GM21717 (cell line): ENCODE measurements around the gene PLXNA4.

ENCODE experiments used
- ATAC-seq: cut with Tn5 transposase; IDR thresholded peaks from one replicate; pipeline ENCODE4 v1.9.1; 2021; ENCODE audit warnings: mild to moderate bottlenecking, moderate library complexity; ENCODE audit not compliant: unreplicated experiment

PLXNA4 gene

DNA sequence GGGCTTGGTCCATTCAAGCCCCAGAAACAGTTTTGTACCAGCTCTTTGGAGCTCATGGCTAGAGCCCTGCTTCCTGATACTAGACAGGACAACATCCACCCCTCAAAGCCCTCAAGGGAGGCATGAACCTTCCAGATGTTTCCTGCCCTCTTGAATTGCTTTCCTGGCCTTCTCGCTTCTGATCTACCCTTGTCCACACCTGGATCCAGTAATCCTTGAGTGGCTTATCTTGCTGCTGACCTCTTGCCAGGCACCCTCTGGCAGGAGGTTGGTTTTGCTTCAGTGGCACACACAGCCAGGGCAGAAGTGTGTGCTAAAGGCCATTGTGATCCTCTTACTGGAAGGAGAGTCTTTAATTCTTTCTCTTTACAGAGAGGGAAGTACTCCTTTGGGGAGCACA lies 495.8 kb downstream of the PLXNA4 start:
- ATAC-seq, result no peak

DNA sequence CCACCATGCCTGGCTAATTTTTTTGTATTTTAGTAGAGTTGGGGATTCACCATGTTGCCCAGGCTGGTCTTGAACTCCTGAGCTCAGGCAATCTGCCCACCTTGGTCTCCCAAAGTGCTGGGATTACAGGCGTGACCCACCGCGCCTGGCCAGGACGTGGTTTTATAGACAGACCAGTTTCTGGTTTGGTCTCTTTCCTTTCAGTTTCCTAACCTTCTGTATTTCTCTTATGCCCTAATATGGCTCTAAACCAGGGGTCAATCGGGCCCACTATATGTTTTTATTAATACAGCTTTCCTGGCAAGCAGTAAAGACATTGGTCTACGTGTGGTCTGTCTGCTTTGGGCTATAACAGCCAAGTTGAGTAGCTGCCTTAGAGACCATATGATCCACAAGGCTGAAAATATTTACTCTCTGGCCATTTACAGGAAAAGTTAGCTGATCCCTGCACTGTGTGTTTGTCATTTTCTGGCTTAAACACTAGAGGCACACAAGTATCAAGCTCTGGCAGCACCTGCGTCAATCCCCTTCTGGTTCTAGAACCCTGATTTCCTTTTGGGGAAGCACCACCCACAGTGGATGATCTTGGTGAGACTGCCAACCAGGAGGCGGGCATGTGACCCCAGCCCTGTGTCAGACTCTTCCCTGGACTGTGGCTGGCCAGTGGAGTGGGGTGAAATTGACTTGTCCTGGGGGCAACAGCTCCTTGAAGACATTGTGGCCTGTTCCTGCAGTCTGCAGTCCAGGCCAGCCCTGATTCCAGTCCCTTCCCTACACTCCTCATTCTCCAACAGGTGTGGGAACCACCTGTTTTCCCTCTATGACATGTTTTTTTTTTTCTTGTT lies 497.2 kb downstream of the PLXNA4 start:
- no peak for ATAC-seq

DNA sequence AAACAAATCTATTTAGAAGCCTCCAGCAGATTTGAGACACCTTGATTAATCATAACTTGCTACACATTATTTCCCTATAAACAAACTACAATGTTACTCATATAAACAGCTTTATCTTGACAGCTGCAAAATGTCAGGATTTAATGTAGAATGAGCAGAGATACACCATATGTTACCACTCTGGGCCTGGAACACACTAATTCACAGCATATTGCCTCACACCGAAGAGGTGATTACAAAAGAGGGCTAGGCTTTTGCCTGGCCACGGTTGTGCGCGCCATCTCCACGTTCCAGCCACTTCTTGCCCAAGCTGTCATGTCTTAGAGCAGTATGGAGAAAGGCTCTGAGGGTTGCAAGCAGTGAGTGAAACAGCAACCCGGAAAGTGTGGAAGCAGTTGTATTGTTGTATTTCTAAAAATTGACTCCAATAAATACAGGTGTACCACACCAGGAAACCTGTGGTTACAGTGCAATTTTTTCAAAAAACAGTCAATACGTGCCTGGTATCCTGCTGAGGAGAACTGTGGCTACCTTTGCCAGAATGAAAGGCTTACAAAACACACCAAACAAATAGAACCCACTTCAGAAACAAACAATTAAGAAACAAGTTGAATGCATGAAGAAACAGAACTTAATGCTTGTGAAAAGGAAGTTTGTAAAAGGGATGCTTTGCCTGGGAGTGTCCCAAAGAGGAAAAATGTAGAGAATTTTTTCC lies 498.1 kb downstream of the PLXNA4 start:
- no peak for ATAC-seq

DNA sequence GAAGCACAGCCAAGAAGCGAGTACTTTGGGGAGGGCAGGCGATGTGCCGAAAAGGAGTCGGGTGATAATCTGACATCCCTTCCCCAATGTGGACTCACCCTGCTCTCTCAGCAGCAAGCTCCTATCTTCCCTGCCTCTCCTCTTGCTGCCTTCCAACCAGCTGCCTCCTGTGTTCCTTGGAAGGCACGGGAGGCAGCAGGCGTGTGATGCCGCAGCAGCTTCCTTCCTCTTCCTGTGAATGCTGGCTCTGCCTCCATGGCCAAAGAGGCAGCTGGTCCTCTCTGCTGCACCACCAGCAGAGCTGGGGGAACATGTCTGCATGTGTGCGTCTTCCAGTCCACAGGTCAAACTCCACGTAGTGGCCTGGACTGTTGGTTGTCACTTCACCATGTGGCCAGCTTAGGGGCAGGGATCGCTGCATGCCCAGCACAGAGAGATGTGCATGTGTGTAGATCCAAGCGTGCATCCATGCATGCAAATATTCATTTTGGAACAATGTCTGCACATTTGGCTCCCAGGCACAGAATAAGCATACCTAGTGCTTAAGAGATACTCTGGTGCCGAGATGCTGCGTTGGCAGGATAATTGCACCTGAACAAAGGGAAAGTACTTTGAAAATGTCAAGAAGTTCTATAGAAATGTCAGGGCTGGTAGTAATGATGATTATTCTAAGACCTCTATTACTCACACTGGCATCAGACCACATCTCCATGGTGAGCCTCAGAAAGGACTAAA lies 499.8 kb downstream of the PLXNA4 start:
- ATAC-seq, result no peak

DNA sequence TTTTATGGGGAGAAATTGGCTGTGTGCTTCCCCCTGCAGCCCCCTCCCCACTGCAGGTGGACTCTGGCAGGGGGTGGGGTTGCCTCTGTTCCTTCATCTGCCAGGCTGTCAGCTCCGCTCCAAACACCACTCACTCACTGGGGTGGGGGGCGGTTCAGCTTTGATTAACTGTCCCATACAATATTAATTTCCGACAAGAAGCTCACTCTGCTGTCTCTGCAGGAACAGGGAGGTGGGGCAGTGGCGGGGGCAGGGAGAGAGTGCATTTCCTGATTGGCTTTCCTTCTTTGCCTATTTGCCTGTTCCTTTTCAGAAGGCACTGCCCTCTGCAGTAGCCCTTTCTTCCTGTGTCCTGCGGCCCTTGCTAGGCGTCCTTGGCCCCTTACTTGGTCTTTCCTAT lies 500.8 kb downstream of the PLXNA4 start:
- ATAC-seq, result no peak

DNA sequence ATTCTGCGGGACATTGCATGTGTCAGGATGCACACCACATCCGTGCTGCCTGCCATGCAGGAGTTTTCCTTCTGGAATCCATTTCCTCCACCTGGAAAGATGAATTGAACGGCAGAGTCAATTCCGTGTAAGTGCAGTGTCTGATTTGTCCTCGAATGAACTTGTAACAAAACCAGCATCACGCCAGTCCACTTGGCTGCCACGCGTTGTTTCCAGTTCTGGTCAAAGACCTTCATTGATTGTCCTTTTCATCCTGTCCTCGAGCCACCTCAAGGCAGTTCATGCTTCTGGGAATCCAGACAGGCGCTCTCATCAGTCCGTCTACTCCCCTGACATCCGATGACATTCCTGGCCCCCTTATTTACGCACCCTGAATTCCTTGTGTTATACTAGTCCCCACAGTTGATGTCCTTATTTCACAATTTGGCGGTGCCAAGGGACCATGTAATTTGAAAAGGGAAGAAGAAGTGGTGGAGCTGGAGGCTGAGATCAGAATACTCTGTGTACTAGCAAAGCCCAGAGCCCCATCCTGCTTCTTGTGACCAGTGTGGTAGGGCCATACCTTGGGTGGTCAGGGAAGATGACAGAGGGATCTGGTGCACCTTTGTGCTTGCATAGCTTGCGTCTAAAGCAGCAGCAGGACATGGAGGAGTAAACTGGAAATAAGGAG lies 502.2 kb downstream of the PLXNA4 start:
- ATAC-seq, result no peak
